ENCODE measurements around the gene OCEL1. TPM values are rescaled to one million over a fixed set of nuclear protein-coding genes. Genes with fewer than 3 reads are reported as not detected.
"Not testable (repeated sequence)": the region's sequence is repeated elsewhere in the genome, so short reads cannot be mapped to it uniquely, and the experiment has no call there.

The OCEL1 gene
- total RNA-seq, 1 experiment from 2014 or later: 6.4 TPM

DNA sequence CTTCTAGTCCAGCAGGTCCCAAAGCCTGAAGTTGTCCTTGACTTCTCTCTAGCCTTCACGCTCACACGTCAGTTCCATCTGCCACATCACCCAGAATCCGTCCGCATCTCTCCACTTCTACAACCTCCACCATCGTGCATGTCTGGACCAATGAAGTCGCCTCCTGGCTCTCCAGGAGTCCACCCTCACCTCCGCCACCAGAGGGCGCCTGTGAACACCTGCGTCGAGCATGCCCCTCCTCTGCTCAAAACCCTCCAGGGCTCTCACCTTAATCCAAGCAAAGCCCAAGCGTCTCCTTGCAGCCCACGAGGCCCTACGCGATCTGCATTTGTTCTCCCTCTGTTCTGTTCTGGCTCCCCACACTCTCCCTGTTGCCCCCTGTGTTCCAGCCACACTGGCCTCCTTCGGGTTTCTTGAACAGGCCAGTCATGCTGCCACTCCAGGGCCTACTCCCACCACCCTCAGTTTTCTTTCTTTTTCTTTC is 34.9 kb downstream of the OCEL1 start:
- DNase-seq (ENCODE audit: low read depth): peak; percentile 61

GRCh38 chr19:17262557-17262956 is 36.5 kb downstream of the OCEL1 start:
- DNase-seq (ENCODE audit: low read depth): no peak

DNA sequence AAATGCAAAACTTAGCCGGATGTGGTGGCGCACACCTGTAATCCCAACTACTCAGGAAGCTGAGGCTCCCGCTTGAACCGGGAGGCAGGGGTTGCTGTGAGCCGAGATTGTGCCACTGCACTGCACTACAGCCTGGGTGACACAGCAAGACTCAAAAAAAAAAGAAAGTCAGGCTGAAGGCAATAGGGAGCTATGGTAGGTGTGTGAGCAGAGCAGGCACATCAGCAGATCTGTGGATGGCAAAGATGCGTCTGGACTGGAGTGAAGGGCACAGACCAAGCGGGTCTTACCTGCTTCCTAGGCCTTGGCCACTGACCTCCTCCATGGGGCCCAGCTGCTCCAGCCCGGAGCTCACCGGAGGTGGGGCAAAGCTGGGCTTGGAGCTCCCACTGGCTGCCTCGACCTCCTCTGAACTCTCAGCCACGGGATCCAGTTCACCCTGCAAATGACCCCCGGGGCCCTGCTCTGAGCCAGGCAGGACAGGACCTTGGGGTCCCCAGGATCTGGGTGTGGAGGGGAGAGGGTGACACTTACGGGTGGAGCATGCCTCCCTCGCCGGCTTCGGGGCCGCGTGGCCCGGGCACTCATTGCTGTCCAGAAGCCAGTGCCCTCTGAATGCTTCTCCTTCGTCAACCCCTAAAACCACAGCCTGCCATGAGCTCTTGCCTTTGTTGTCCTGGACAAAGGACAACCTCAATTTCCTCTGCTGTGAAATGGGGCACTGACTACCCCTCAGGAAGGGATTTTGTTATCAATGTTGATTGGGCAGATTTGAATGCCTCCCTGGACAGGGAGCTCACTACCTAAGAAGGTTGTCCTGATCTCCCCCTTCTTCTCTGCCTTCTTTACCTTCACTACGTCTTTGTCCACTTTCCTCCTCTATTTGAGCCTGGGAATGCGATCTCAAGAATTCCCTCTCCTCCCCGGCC is 38.0 kb downstream of the OCEL1 start:
- no peak for DNase-seq (ENCODE audit: low read depth)

- DNase-seq (ENCODE audit: low read depth): no peak
Measured at GRCh38 chr19:17264641-17264979, 38.6 kb downstream of the OCEL1 start, which contains the start of gene USHBP1. USHBP1 (minus strand) TSS chr19:17264745; CDS start chr19:17264299, 446 bp downstream.

GRCh38 chr19:17266026-17266425 is 40.0 kb downstream of the OCEL1 start:
- DNase-seq (ENCODE audit: low read depth): no peak

DNA sequence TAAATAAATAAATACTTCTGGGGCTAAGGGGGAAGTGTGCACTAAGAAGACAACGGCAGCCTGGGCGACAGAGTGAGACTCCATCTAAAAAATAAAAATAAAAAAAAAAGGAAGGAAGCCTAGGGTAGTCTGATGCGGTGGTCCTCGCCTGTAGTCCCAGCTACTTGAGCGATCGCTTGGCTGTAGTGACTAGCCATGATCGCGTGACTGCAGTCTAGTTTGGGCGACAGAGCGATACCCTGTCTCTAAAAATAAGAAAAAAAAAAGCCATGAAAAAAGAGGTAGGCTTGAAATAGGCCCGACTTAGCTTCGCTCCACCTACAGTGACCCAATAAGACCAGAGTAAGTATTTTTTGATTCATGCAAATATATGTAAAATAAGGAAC is 40.6 kb downstream of the OCEL1 start:
- DNase-seq (ENCODE audit: low read depth): no peak

DNA sequence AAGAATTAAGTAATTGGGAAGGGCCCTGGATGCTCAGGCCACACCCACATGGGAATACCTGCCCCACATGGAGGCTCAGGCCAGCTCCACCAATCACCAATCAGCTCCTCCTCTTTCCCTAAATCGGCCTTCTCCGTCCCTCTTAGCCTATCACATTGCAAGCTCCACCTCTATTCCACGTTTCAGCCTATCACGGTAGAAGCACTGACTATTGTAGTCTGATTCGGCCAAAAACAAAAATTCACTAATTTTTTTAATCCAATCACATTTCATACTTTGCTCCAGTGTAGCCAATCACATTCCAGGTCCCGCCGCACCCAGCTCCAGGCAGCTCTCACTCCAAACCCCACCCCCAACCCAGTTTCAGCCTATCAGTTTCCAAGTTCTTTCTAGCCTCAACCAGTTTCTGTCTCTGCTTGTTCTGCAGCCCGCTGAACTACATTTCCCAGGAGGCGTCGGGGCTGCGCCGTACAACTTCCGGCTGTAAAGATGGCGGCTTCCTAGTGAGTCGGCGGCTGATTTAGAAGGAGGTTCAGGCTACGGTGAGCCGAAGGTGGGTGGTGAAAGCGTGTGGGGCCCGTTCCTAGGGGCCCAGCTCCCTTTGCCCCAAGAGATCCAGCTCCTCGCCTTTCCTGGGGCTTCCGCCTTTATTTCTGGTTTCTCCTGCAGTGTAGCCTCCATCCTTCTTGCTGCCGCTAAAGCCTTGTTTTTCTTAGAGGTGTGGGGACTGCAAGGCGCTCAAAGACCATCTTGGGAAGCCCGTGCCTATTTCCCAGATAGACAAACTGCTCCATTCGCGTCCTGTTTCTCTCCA is 41.2 kb downstream of the OCEL1 start, which contains the start of gene BABAM1:
TSS of gene BABAM1 (plus strand) at position 469 of the 814 bp plus-strand sequence. CDS start 1,364 bp downstream, outside the sequence.
- DNase-seq (ENCODE audit: low read depth): peak; percentile 100

- no peak for DNase-seq (ENCODE audit: low read depth)
Measured at GRCh38 chr19:17268754-17269153, 42.7 kb downstream of the OCEL1 start.

GRCh38 chr19:17274892-17275291 is 48.9 kb downstream of the OCEL1 start:
- DNase-seq (ENCODE audit: low read depth): not testable (repeated sequence)

DNA sequence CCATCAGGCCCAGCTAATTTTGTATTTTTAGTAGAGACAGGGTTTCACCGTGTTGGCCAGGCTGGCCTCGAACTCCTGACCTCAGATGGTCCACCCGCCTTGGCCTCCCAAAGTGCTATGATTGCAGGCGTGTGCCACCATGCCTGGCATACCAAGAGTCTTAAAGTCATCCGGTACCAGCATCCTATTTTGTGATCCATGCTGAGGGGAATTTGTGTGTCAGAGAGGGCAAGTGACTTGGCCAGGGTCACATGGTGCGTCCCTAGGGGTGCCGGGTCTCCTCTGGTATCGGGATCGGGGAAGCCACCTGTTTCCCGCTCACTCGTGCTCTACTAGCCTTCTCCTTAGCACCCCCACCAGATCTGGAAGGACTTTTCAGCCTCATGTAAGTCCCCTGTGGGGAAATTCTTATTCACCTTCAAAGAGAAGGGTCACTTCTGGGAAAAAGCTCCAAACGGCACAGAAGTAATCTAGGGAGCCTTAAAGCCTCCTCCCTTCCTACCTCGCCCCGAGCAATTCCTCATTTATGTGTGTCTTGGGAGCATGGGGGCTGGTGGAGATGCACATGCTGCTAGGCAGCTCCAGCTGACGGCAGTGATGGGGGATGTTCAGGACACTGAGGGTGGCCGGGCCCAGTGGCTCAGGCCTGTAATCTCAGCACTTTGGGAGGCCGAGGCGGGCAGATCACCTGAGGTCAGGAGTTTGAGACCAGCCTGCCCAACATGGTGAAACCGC is 49.6 kb downstream of the OCEL1 start:
- no peak for DNase-seq (ENCODE audit: low read depth)

Other genes starting within 250 kb of the OCEL1 start
- 0.11 TPM in 1 of 2 replicates, not detected in the other for gene CPAMD8, start 199.4 kb upstream of the OCEL1 start, total RNA-seq (2014; rRNA removed)
- 16.3 and 19.8 TPM in 2 replicates for gene HAUS8, start 150.8 kb upstream of the OCEL1 start, total RNA-seq (2014; rRNA removed)
- gene MYO9B, start 150.4 kb upstream of the OCEL1 start, total RNA-seq (2014; rRNA removed): 50.7 and 52.1 TPM in 2 replicates
- 15.3 and 28.9 TPM in 2 replicates for gene USE1, start 10.9 kb upstream of the OCEL1 start, total RNA-seq (2014; rRNA removed)
- 60.0 and 72.7 TPM in 2 replicates for gene NR2F6, start 19.7 kb downstream of the OCEL1 start, total RNA-seq (2014; rRNA removed)
- gene USHBP1, start 38.5 kb downstream of the OCEL1 start, total RNA-seq (2014; rRNA removed): not detected in 2 replicates
- gene BABAM1, start 41.2 kb downstream of the OCEL1 start, total RNA-seq (2014; rRNA removed): 107 and 148 TPM in 2 replicates
- gene ANKLE1, start 55.7 kb downstream of the OCEL1 start, total RNA-seq (2014; rRNA removed): 0.40 and 0.90 TPM in 2 replicates
- gene ABHD8, start 77.2 kb downstream of the OCEL1 start, total RNA-seq (2014; rRNA removed): 25.9 and 26.5 TPM in 2 replicates
- 48.2 and 68.1 TPM in 2 replicates for gene MRPL34, start 79.6 kb downstream of the OCEL1 start, total RNA-seq (2014; rRNA removed)
- 55.9 and 76.2 TPM in 2 replicates for gene DDA1, start 83.3 kb downstream of the OCEL1 start, total RNA-seq (2014; rRNA removed)
- 2.4 and 3.3 TPM in 2 replicates for gene ANO8, start 108.6 kb downstream of the OCEL1 start, total RNA-seq (2014; rRNA removed)
- 17.9 and 21.2 TPM in 2 replicates for gene GTPBP3, start 111.3 kb downstream of the OCEL1 start, total RNA-seq (2014; rRNA removed)
- gene PLVAP, start 151.1 kb downstream of the OCEL1 start, total RNA-seq (2014; rRNA removed): not detected in 2 replicates
- not detected in 2 replicates for gene CCDC194, start 168.0 kb downstream of the OCEL1 start, total RNA-seq (2014; rRNA removed)
- gene BST2, start 179.4 kb downstream of the OCEL1 start, total RNA-seq (2014; rRNA removed): 0.69 TPM in 1 of 2 replicates, not detected in the other
- gene MVB12A, start 193.8 kb downstream of the OCEL1 start, total RNA-seq (2014; rRNA removed): 71.7 and 75.0 TPM in 2 replicates
- not detected in 2 replicates for gene TMEM221, start 222.4 kb downstream of the OCEL1 start, total RNA-seq (2014; rRNA removed)
- not detected in 2 replicates for gene NXNL1, start 234.7 kb downstream of the OCEL1 start, total RNA-seq (2014; rRNA removed)
- 10.0 and 14.1 TPM in 2 replicates for gene SLC27A1, start 244.3 kb downstream of the OCEL1 start, total RNA-seq (2014; rRNA removed)

Data from LHCN-M2 (cell line).